ENCODE measurements around the gene DGKK.
A peak's percentile ranks its signal among the peaks of the same experiment; 100 is the strongest.
"Not testable (repeated sequence)": the region's sequence is repeated elsewhere in the genome, so short reads cannot be mapped to it uniquely, and the experiment has no call there.

DGKK gene

GRCh38 chrX:50430917-50431575, 39.6 kb downstream of the DGKK start:
- peak; percentile 1 for DNase-seq

GRCh38 chrX:50428174-50428573, 42.5 kb downstream of the DGKK start:
- no peak for DNase-seq

GRCh38 chrX:50407976-50408375, 62.6 kb downstream of the DGKK start:
- DNase-seq = no peak

GRCh38 chrX:50403903-50404302, 66.7 kb downstream of the DGKK start:
- DNase-seq = no peak

GRCh38 chrX:50402886-50403285, 67.7 kb downstream of the DGKK start:
- DNase-seq = peak; percentile 14

DNA sequence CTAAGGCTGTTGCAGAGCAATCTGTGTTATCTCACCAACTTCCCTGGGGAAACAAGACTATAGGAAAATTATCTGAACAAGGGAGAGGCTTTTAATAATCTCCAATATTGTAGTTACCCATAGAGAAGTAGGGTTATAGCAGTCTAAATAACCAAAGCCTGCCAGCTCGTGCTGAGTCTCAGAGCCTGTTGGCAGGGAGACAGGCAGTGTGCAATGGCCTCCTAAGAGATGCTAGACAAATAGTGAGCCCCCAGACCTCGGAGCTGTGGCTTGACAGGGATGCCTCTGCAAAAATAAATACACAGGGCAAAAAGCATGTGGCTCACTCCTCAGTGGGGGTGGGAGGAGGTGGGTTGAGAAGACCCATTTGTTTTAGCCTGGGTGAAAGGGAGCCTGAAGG, 76.7 kb downstream of the DGKK start:
- DNase-seq = no peak

GRCh38 chrX:50386520-50386919, 84.1 kb downstream of the DGKK start:
- DNase-seq = no peak

DNA sequence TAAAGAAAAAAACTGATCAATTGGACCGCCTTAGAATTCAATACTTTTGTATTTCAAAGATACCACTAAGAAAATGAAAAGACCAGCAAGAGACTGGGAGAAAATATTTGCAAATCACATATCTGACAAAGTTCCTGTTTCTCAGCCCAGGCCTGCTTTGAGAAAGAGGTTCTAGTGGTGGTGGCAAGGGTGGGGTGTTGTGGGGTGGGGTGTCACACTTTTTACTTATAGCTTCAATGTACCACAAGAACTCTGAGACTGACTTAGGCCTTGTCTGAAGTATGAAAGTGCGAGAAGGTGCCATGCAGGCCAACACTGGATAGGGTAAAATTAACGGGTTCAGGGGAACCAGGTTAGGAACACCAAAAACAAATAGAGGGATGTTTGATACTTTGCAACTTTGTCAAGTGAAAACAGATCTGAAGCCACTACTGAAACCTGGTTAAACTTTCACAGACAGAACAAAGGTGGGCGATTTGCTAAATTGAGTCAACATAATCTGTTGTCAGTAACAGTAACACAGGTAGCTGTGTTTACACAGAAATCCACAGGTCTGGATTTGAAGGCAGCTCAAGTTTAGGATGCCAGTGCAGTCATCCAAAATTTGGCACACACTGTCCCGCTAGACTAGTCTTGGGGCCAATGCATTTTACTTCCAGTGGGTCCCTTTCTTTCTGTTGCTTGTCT, 88.8 kb downstream of the DGKK start:
- no peak for DNase-seq

- no peak for DNase-seq
Measured at GRCh38 chrX:50375481-50376267, 95.0 kb downstream of the DGKK start.

DNA sequence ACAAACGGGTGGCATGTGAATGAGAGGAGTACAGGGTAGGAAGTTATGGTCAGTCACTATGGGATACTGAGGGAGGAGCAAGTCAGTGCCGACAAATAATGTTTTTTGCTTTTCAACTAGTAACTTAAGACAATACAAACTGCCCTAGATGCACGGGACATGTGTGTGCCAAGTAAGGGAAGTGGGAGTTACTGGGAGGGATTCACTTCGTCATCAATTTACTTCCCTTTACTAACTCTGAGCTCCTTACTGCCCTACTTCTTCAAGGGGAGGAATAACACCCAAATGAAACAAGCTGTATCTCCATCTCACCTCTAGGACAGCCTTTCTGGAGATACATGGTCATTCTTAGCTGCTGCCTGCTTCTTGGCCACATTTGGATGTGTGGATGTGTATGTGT, 97.7 kb downstream of the DGKK start:
- DNase-seq = no peak

GRCh38 chrX:50343917-50344316, 126.7 kb downstream of the DGKK start:
- DNase-seq = no peak

- no peak for DNase-seq
Measured at GRCh38 chrX:50333308-50333707, 137.3 kb downstream of the DGKK start.

- not testable (repeated sequence) for DNase-seq
Measured at GRCh38 chrX:50332668-50333067, 138.0 kb downstream of the DGKK start.

GRCh38 chrX:50327235-50327634, 143.4 kb downstream of the DGKK start:
- DNase-seq = no peak

Measured in hematopoietic multipotent progenitor cell treated with erythropoietin and hydrocortisone succinate and interleukin-3 and kit ligand, for 6 days (in vitro differentiated cells).